ENCODE measurements around the gene FSTL1. TPM values are rescaled to one million over a fixed set of nuclear protein-coding genes. Genes with fewer than 3 reads are reported as not detected.
A peak's percentile ranks its signal among the peaks of the same experiment; 100 is the strongest.

The FSTL1 gene
- total and polyA plus RNA-seq, 4 donors, result 137 to 722 (median 319) TPM

GRCh38 chr3:120454076-120454689, 3.4 kb upstream of the FSTL1 start:
- no peaks in the 10 kb centered on the region for H3K9me3 ChIP-seq (ENCODE audit: control insufficient read depth, insufficient read depth, low read length)
- H3K27me3 ChIP-seq (ENCODE audit: control insufficient read depth, insufficient read depth, low read length), result no peaks in the 10 kb centered on the region
- peaks cover 7% of the 10 kb centered on the region for H3K4me1 ChIP-seq (ENCODE audit: control insufficient read depth, insufficient read depth, low read length)
- H3K4me3 ChIP-seq (ENCODE audit: low read depth, low read length), result no peak overlapping the region
- DNase-seq (ENCODE audit: low read depth in 4 of 6, low spot score in 6 of 6), result no peak
- WGBS (ENCODE audit: insufficient coverage), result no CpG with 5 or more reads among the region's 1 CpG
- no peak overlapping the region for H3K27ac ChIP-seq (ENCODE audit: low read depth, low read length)
- no peaks in the 10 kb centered on the region for H3K36me3 ChIP-seq (ENCODE audit: control insufficient read depth, insufficient read depth, low read length)

DNA sequence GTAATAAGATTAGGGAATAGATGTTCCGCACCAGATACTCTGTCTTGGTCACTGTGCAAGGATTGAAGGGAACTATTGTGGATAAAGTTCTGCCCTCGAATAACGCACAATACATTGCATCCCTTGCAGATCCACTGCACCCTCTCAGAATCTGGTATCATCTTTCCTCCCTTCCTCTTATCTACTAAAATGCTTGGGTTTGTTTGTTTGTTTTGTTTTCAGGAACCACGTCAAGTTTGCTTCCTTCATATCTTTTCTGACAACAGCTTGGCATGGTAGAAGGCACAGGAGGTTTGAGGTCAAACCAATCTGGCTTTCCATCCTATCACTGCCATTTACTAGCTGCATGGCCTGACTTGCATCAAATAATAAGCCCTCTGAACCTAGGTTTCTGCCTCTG, 2.0 kb upstream of the FSTL1 start:
- no peak overlapping the region for H3K4me3 ChIP-seq (ENCODE audit: low read depth, low read length)
- no peak overlapping the region for H3K27ac ChIP-seq (ENCODE audit: low read depth, low read length)
- H3K27me3 ChIP-seq (ENCODE audit: control insufficient read depth, insufficient read depth, low read length), result no peaks in the 10 kb centered on the region
- no peaks in the 10 kb centered on the region for H3K9me3 ChIP-seq (ENCODE audit: control insufficient read depth, insufficient read depth, low read length)
- no CpG with 5 or more reads among the region's 4 CpGs for WGBS (ENCODE audit: insufficient coverage)
- no peak for DNase-seq (ENCODE audit: low read depth in 4 of 6, low spot score in 6 of 6)
- no peaks in the 10 kb centered on the region for H3K36me3 ChIP-seq (ENCODE audit: control insufficient read depth, insufficient read depth, low read length)
- H3K4me1 ChIP-seq (ENCODE audit: control insufficient read depth, insufficient read depth, low read length), result peaks cover 10% of the 10 kb centered on the region

GRCh38 chr3:120451806-120452205, 1.0 kb upstream of the FSTL1 start:
- DNase-seq (ENCODE audit: low read depth in 4 of 6, low spot score in 6 of 6), result no peak
- H3K27me3 ChIP-seq (ENCODE audit: control insufficient read depth, insufficient read depth, low read length), result no peaks in the 10 kb centered on the region
- H3K36me3 ChIP-seq (ENCODE audit: control insufficient read depth, insufficient read depth, low read length), result no peaks in the 10 kb centered on the region
- peak overlapping the region; percentile 81 for H3K4me3 ChIP-seq (ENCODE audit: low read depth, low read length)
- peak overlapping the region; percentile 87 for H3K27ac ChIP-seq (ENCODE audit: low read depth, low read length)
- H3K4me1 ChIP-seq (ENCODE audit: control insufficient read depth, insufficient read depth, low read length), result peaks cover 18% of the 10 kb centered on the region
- WGBS (ENCODE audit: insufficient coverage), result 91% methylated on average over 6 of the region's 6 CpGs
- no peaks in the 10 kb centered on the region for H3K9me3 ChIP-seq (ENCODE audit: control insufficient read depth, insufficient read depth, low read length)

- Histone ChIP-seq H3K4me1 (ENCODE audit: control insufficient read depth, insufficient read depth, low read length) (peaks cover 19% of the 10 kb centered on the region), H3K36me3 (ENCODE audit: control insufficient read depth, insufficient read depth, low read length) (no peaks in the 10 kb centered on the region), H3K27ac (ENCODE audit: low read depth, low read length) (peak overlapping the region; percentile 87), H3K9me3 (ENCODE audit: control insufficient read depth, insufficient read depth, low read length) (no peaks in the 10 kb centered on the region), H3K4me3 (ENCODE audit: low read depth, low read length) (peak overlapping the region; percentile 81), H3K27me3 (ENCODE audit: control insufficient read depth, insufficient read depth, low read length) (no peaks in the 10 kb centered on the region)
- DNase-seq (ENCODE audit: low read depth in 4 of 6, low spot score in 6 of 6), result no peak
- WGBS (ENCODE audit: insufficient coverage), result 8% methylated on average over 35 of the region's 35 CpGs
Observed at GRCh38 chr3:120451272-120451761, 525 bp upstream of the FSTL1 start.

DNA sequence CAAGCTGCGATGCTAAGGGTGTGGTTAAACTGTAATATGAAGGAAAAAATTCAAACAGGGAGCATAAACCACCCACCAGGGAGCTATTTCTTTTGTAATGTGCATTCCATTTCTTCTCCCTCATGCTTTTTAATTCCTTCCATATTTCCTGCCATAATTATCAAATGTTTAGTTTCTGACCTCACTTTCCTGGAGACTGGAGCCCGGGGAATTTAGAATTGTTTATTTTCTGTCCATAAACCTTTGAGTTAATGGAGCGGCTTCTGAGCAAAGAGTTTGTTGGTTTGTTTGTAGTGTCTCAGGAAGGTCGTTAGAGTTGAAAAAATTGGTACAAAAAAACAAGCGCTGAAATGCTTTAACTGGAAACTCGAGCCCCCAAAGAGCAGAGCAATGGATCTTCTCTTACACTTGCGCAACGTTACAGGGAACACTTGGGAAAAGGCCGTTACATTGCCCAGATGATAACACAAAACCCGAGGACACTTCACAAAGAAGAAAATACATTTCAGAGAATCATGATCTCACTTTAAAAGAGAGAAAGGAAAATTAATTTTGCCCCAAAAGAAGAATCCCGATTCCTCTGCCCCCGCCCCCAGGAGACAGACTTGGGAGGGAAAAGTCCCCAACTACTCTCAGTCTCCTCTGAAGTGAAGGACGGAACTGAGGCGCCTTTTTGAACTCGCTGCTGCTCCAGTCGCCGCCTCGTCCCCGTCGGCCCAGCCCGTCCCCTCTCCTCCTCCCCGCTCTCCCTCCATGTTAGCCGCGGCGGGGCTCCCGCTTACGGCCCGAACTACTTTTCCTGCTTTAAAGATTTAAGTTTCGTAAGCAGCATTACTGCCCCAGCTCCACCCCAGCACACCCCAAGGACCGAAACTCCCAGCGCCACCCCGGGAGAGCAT, 842 bp downstream of the FSTL1 start:
- no peaks in the 10 kb centered on the region for H3K27me3 ChIP-seq (ENCODE audit: control insufficient read depth, insufficient read depth, low read length)
- H3K4me3 ChIP-seq (ENCODE audit: low read depth, low read length), result peak overlapping the region; percentile 81
- DNase-seq (ENCODE audit: low read depth in 4 of 6, low spot score in 6 of 6), result peak in 2 of 6 donors; percentile 68 to 70
- H3K9me3 ChIP-seq (ENCODE audit: control insufficient read depth, insufficient read depth, low read length), result no peaks in the 10 kb centered on the region
- peaks cover 19% of the 10 kb centered on the region for H3K4me1 ChIP-seq (ENCODE audit: control insufficient read depth, insufficient read depth, low read length)
- peak overlapping the region; percentile 87 for H3K27ac ChIP-seq (ENCODE audit: low read depth, low read length)
- WGBS (ENCODE audit: insufficient coverage), result 0% methylated on average over 24 of the region's 32 CpGs
- H3K36me3 ChIP-seq (ENCODE audit: control insufficient read depth, insufficient read depth, low read length), result no peaks in the 10 kb centered on the region

DNA sequence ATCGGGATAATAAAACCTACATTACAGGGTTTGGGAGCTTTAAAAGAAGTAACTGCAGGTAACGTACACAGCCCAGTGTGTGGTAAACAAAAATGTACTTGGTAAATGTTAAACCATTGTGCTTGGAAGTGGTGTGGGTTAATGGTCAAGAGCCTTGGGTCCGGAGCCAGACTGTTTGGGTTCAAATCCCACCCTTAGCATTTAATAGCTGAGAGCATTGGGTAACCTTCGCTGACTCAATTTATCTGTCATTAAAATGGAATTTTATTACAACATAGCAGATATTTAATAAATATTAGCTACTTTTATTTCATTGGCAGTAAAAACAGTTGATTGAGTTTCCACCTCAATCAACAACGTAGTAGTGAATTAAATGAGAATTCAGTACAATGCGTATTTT, 1.5 kb downstream of the FSTL1 start:
- peaks cover 19% of the 10 kb centered on the region for H3K4me1 ChIP-seq (ENCODE audit: control insufficient read depth, insufficient read depth, low read length)
- 67% methylated on average over 1 of the region's 6 CpGs for WGBS (ENCODE audit: insufficient coverage)
- H3K27ac ChIP-seq (ENCODE audit: low read depth, low read length), result peak overlapping the region; percentile 87
- no peaks in the 10 kb centered on the region for H3K9me3 ChIP-seq (ENCODE audit: control insufficient read depth, insufficient read depth, low read length)
- no peak for DNase-seq (ENCODE audit: low read depth in 4 of 6, low spot score in 6 of 6)
- H3K36me3 ChIP-seq (ENCODE audit: control insufficient read depth, insufficient read depth, low read length), result no peaks in the 10 kb centered on the region
- H3K27me3 ChIP-seq (ENCODE audit: control insufficient read depth, insufficient read depth, low read length), result no peaks in the 10 kb centered on the region
- H3K4me3 ChIP-seq (ENCODE audit: low read depth, low read length), result peak overlapping the region; percentile 81

GRCh38 chr3:120448756-120449155, 2.0 kb downstream of the FSTL1 start:
- Histone ChIP-seq H3K9me3 (ENCODE audit: control insufficient read depth, insufficient read depth, low read length) (no peaks in the 10 kb centered on the region), H3K27me3 (ENCODE audit: control insufficient read depth, insufficient read depth, low read length) (no peaks in the 10 kb centered on the region), H3K36me3 (ENCODE audit: control insufficient read depth, insufficient read depth, low read length) (no peaks in the 10 kb centered on the region), H3K27ac (ENCODE audit: low read depth, low read length) (peak overlapping the region; percentile 87), H3K4me3 (ENCODE audit: low read depth, low read length) (peak overlapping the region; percentile 81), H3K4me1 (ENCODE audit: control insufficient read depth, insufficient read depth, low read length) (peaks cover 19% of the 10 kb centered on the region)
- DNase-seq (ENCODE audit: low read depth in 4 of 6, low spot score in 6 of 6), result peak in 1 of 6 donors; percentile 47
- WGBS (ENCODE audit: insufficient coverage), result 45% methylated on average over 2 of the region's 2 CpGs

DNA sequence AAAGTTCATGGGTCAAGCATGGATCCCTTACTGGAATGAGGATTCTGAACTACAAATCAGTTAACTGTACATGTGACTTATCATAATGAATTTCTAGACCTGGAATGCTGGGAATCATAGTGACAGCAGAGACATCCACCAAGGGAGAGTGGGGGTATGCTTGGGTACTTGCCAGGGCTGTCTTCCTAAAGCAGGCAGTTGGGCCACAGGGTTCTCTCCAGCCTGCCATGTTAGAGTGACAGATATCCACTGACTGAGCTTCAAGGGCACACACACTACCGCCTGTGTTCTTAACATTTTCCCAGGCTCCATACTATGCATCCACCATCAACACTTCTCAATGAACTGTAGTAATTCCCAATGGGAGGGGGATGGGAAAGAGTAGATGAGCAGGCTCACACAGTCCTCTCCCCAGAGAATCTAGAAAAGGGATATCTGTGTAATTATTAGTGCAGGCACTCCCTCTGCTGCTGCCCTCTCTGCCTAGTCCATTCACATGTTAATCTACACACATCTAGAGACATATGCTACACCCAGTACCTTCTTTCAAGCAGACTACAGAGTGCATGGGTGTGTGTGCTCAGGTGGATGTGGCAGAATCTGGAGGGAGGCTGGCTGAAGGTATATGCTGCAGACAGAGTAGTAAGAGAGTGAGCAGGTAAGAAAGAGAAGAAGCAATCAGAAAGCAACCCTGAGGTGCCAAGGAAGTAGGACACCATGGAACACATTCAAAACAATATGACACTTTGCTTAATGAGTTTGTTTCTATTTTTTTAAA, 3.7 kb downstream of the FSTL1 start:
- Histone ChIP-seq H3K4me3 (ENCODE audit: low read depth, low read length) (no peak overlapping the region), H3K4me1 (ENCODE audit: control insufficient read depth, insufficient read depth, low read length) (peaks cover 21% of the 10 kb centered on the region), H3K27me3 (ENCODE audit: control insufficient read depth, insufficient read depth, low read length) (no peaks in the 10 kb centered on the region), H3K9me3 (ENCODE audit: control insufficient read depth, insufficient read depth, low read length) (no peaks in the 10 kb centered on the region), H3K36me3 (ENCODE audit: control insufficient read depth, insufficient read depth, low read length) (no peaks in the 10 kb centered on the region), H3K27ac (ENCODE audit: low read depth, low read length) (no peak overlapping the region)
- DNase-seq (ENCODE audit: low read depth in 4 of 6, low spot score in 6 of 6), result no peak
- no CpG with 5 or more reads among the region's 1 CpG for WGBS (ENCODE audit: insufficient coverage)

- no peak overlapping the region for H3K4me3 ChIP-seq (ENCODE audit: low read depth, low read length)
- H3K27ac ChIP-seq (ENCODE audit: low read depth, low read length), result no peak overlapping the region
- no peak for DNase-seq (ENCODE audit: low read depth in 4 of 6, low spot score in 6 of 6)
- H3K4me1 ChIP-seq (ENCODE audit: control insufficient read depth, insufficient read depth, low read length), result peaks cover 18% of the 10 kb centered on the region
- H3K27me3 ChIP-seq (ENCODE audit: control insufficient read depth, insufficient read depth, low read length), result no peaks in the 10 kb centered on the region
- no peaks in the 10 kb centered on the region for H3K9me3 ChIP-seq (ENCODE audit: control insufficient read depth, insufficient read depth, low read length)
- WGBS (ENCODE audit: insufficient coverage), result 100% methylated on average over 1 of the region's 5 CpGs
- peaks cover 2% of the 10 kb centered on the region for H3K36me3 ChIP-seq (ENCODE audit: control insufficient read depth, insufficient read depth, low read length)
Observed at GRCh38 chr3:120445654-120446053, 5.1 kb downstream of the FSTL1 start.
